Measurements from ENCODE around the gene C6orf120.

The C6orf120 gene

DNA sequence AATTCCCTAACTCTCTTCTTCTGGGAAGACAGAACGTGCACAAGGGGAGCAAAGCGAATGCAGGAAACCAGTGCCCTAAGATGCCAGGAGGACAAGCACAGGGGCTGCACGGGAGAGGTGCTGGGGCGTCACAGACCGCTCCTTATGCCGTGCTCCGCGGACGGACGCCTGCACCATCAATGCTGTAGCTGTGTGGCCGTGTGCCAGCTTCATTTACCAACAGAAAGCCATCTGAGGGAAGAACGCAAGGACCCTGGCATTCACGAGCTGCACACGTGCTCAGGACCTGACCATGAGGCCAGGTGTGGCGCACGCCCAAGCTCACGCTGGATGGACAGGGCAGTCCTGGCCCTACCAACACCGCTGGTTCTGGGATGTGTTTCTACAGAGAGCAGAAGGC is 35.5 kb upstream of the C6orf120 start:
- CTCF ChIA-PET = interaction anchor here (0.6 kb wide), 1 partner anchor 60 kb away, joined by 3 read pairs; no protein-coding TSS in a partner anchor
- no peak overlapping the region for H3K27ac ChIP-seq
- TF ChIP-seq, protein P1, sequence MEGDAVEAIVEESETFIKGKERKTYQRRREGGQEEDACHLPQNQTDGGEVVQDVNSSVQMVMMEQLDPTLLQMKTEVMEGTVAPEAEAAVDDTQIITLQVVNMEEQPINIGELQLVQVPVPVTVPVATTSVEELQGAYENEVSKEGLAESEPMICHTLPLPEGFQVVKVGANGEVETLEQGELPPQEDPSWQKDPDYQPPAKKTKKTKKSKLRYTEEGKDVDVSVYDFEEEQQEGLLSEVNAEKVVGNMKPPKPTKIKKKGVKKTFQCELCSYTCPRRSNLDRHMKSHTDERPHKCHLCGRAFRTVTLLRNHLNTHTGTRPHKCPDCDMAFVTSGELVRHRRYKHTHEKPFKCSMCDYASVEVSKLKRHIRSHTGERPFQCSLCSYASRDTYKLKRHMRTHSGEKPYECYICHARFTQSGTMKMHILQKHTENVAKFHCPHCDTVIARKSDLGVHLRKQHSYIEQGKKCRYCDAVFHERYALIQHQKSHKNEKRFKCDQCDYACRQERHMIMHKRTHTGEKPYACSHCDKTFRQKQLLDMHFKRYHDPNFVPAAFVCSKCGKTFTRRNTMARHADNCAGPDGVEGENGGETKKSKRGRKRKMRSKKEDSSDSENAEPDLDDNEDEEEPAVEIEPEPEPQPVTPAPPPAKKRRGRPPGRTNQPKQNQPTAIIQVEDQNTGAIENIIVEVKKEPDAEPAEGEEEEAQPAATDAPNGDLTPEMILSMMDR (conservative IDR thresholded peaks at IDR 0.05; ENCODE audit: low read depth) = no peak
- POLR2A ChIA-PET (ENCODE audit: low non-redundant PET) = no interaction called here
- DNase-seq (ENCODE audit: low spot score) = no peak

DNA sequence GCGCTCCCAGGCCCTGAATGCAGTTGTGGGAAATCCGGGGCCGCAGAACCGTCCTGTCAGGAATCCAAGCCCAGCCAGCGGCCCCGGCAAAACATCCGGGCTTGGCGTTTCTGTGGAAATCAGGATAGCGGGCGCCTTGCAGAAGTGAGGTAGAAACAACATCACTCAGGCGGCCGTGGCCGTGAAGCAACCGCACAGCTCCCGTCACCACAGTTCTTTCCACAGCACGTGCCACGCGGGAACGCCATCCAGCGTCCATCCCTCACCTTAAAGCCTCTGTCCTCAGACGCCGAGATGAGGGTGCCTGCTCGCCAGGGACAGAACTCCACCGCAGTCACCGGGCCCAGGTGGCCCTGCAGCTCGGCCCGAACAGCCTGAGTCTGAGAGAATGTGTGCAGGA is 34.2 kb upstream of the C6orf120 start:
- H3K27ac ChIP-seq = no peak overlapping the region
- TF ChIP-seq, protein P1 (conservative IDR thresholded peaks at IDR 0.05; ENCODE audit: low read depth) = no peak
- ChIA-PET POLR2A (ENCODE audit: low non-redundant PET) (no interaction called here), CTCF (no interaction called here)
- DNase-seq (ENCODE audit: low spot score) = no peak

DNA sequence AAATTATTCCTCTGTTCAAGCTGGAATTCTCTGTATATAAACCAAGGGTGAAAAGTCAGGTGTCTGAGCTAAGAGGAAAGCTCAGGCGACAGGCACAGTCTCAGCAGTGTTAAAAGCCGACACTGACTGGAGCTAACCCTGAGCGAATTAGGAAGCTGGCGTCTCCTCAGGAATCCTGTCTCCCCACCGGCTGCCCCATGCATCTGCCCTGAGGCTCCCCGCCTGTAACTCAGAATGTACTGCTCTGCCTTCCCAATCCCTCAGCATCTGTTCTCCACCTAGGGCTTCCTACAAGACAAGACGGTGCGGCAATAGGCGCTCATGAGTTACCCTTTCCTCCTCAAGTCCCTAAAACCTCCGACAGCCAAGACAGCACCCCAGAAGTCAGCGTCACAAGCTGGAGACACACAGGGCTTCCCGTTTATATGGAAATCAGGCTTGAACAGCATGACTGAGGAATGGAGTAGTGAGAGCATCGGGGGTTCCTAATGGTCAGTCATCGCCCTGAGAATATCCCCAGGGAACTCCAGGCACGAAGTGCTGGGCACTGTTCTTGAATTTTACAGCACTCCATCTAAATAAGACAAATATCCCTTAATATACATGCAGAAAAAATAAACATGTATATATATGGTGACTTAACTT is 33.6 kb upstream of the C6orf120 start:
- TF ChIP-seq, protein P1 (conservative IDR thresholded peaks at IDR 0.05; ENCODE audit: low read depth) = no peak
- ChIA-PET POLR2A (ENCODE audit: low non-redundant PET) (no interaction called here), CTCF (no interaction called here)
- H3K27ac ChIP-seq = no peak overlapping the region
- no peak for DNase-seq (ENCODE audit: low spot score)

DNA sequence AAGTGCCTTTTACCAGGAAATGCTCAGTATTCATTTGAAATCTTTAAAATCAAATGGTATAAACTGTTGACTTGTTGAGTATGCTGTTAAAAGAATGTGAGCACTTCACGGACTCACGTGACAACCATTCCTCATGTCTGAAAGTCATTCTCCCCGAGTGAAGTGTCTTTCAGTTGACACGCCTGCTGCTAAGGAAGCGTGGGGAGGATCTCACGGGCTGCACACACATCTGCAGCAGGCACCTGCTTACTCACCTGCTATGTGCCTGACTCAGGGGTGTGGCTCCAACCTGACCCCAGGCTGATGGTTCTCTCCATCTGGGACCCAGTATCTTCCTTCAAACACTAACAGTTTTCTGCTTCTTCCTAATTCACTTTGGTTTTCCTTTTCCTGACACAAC is 32.8 kb upstream of the C6orf120 start:
- TF ChIP-seq, protein P1 (conservative IDR thresholded peaks at IDR 0.05; ENCODE audit: low read depth) = no peak
- POLR2A ChIA-PET (ENCODE audit: low non-redundant PET) = no interaction called here
- no peak overlapping the region for H3K27ac ChIP-seq
- peak; percentile 38 for DNase-seq (ENCODE audit: low spot score)
- CTCF ChIA-PET = no interaction called here

DNA sequence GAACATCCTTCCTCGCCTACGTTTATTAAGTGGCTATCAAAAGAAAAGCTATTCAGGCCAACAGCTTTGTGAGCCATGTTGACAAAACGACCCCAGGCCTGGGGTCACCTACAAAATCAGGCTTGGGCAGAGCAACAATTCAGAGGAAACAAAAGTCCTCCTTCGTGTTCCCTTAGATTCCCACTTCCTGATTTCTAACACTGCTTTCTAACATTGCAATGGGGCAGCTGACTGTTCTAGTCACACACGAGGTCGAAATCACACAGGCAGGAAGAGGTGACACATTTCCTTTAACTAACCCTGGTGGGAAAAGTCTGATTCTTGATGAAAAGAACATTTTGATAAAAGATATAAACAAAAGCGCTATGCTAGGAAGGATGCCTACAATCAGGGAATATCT is 32.0 kb upstream of the C6orf120 start:
- ChIA-PET CTCF (no interaction called here), POLR2A (ENCODE audit: low non-redundant PET) (no interaction called here)
- TF ChIP-seq, protein P1 (conservative IDR thresholded peaks at IDR 0.05; ENCODE audit: low read depth) = no peak
- no peak for DNase-seq (ENCODE audit: low spot score)
- H3K27ac ChIP-seq = no peak overlapping the region

DNA sequence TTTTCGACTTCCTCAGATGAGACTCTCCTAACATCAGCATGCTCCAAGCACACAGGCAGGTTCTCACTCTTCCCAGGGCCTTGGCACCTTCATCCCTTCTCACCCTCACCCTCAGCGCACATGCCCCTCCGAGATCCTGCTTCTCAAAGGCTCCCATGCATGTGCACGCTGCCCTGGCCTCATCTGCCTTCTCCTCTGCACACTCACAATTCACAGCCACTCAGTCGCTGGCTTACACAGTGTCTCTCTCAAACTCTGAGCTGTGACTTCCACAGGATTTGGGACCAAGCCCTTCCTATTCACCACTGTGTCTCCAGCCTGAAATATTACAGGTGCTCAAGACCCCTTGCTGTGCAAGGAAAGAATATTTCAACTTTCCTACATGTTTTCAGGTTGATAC is 30.4 kb upstream of the C6orf120 start:
- TF ChIP-seq, protein P1 (conservative IDR thresholded peaks at IDR 0.05; ENCODE audit: low read depth) = no peak
- no peak for DNase-seq (ENCODE audit: low spot score)
- H3K27ac ChIP-seq = no peak overlapping the region
- POLR2A ChIA-PET (ENCODE audit: low non-redundant PET) = no interaction called here
- CTCF ChIA-PET = no interaction called here

Data from RWPE1 (cell line).